Stimulated activated CD8-positive, alpha-beta memory T cell treated with anti-CD3 and anti-CD28 coated beads, Interleukin-7, amount 100 ng/mL, for 4 hours (primary cell): ENCODE measurements around the gene EXOC2.
"Not testable (repeated sequence)": the region's sequence is repeated elsewhere in the genome, so short reads cannot be mapped to it uniquely, and the experiment has no call there.

Experiments
- DNase-seq, 2 donors: peaks; one replicate each; pipeline ENCODE4 v3.0.0-alpha.2; 2020; ENCODE audit warnings: low read depth in 2 of 2

EXOC2 gene

DNA sequence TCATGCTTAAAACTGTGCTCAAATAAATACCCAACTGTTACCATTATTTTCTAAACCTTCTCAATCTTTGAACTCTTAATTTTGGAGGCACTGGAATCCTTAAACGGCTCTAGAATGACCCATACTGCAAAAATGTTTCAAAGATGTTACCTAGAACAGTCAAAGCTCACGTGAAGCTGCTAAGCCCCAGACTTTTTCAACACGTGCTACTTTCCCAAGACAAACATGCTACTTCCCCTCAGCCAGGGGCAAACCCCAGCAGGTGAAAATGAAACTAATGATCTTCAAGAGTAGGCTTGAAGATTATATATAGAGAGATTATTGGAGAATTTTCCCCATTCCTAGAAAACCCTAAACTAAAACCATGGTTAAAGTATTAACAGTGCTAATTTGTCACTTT is 64.2 kb downstream of the EXOC2 start:
- no peak for DNase-seq

- no peak for DNase-seq
Measured at GRCh38 chr6:626236-626635, 66.7 kb downstream of the EXOC2 start.

- no peak for DNase-seq
Measured at GRCh38 chr6:624979-625378, 68.0 kb downstream of the EXOC2 start.

GRCh38 chr6:622462-622861 is 70.5 kb downstream of the EXOC2 start:
- no peak for DNase-seq

- no peak for DNase-seq
Measured at GRCh38 chr6:621931-622330, 71.0 kb downstream of the EXOC2 start.

DNA sequence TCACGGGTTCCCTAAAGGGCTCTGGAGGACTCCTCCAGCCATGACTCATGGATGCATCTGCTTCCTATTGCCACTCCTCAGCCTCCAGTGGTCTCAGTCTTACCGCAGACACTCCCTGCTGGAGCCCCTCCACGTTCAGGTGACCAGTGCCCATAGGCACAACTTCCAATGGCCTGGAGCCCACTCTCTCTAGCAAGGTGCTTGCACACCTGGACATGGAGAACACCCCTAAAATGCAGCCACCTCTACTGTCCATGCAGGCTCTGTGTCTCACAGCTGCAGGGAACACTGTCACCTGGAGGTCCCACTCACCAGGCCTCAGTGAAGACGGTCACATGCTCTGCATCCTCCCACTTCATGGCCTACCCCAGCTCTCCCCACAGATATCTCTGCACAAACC is 72.0 kb downstream of the EXOC2 start:
- DNase-seq = no peak

DNA sequence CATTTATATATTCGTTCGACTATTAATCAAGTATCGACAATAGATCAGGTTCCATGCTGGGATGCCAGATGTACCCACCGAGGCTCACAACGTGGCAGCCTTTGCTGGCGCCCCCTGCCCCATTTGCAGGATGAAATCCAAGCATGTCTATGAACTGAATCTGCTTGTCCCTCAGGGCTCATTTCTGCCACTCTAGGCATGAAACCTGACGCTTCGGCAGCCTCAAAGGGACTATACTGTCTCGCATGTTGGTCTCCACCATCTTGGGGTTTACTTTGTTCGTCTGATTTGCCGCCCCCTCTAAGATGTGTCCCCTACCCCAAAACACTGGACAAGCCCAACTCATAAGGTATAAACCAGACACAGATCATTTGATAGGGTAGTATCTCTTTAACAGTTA is 72.8 kb downstream of the EXOC2 start:
- DNase-seq = no peak

- no peak for DNase-seq
Measured at GRCh38 chr6:617456-618100, 75.4 kb downstream of the EXOC2 start.

GRCh38 chr6:613981-614380 is 79.0 kb downstream of the EXOC2 start:
- no peak for DNase-seq

GRCh38 chr6:611928-612327 is 81.0 kb downstream of the EXOC2 start:
- no peak for DNase-seq

GRCh38 chr6:610882-611281 is 82.1 kb downstream of the EXOC2 start:
- DNase-seq = no peak

DNA sequence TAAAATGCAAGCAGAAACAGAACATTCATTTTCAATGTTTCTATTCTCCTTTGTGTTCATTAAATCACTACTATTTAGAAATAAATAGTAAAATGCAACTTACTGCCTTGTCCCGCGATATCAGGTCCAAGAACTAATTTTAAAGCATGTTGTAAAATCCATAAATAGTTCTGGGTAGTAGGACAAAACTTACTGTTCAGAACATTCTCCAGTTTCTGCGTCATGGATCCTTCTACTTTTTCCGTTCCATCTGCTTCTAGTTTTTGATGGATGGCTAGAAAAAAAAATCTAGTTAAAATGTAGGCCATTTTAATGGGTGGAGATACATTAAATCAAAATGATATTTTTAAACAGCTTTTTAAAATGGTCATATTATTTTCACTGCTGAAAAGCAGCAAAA is 83.0 kb downstream of the EXOC2 start:
- DNase-seq = no peak

DNA sequence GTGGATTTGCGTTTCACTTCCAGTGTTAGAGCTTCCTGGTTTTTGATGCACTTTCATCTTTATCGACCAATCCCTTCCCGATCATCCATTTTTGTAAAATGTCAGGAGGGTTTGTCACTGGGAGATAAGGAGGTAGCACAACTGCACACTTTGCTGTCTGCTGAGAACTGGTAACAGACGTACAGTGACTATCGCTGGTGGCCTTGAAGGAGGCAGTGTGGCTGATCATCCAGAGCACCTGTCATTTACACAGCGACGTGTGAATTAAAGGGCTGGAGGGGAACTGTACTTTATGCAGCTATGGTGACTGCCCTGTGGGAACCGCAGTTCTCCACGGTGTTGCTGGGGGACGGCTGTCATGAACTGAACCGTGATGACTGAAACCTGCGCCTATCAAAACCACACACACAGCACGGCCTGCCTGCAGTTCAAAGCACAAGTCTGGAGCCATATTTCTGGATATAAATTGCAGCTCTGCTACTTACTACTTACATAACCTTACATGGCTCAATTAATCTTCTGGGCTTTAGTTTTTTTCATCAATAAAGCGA is 86.0 kb downstream of the EXOC2 start:
- no peak for DNase-seq

DNA sequence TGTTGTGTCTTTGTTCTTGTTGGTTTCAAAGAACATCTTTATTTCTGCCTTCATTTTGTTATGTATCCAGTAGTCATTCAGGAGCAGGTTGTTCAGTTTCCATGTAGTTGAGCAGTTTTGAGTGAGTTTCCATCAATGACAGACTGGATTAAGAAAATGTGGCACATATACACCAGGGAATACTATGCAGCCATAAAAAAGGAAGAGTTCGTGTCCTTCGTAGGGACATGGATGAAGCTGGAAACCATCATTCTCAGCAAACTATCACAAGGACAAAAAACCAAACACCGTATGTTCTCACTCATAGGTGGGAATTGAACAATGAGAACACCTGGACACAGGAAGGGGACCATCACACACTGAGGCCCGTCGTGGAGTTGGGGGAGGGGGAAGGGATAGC is 87.0 kb downstream of the EXOC2 start:
- not testable (repeated sequence) for DNase-seq

- DNase-seq = no peak
Measured at GRCh38 chr6:604579-604978, 88.4 kb downstream of the EXOC2 start.

DNA sequence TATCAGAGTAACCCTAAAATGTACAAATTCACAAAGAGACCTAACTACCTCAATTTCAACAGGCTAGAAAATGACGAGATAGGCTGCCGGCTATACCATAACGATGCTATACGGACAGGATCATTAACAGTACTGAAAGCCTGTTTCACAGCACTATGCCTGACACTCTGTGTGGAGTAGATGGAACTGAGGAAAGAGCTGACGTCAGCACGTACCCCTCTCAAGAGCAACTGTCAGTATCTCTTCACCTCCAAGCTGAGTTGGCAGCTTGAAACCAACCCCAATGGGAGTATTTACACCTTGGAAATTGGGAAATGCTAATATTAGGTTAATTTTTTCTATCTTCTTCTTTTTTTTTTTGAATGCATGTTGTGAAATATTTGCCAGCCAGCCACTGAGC is 89.7 kb downstream of the EXOC2 start:
- DNase-seq = no peak

DNA sequence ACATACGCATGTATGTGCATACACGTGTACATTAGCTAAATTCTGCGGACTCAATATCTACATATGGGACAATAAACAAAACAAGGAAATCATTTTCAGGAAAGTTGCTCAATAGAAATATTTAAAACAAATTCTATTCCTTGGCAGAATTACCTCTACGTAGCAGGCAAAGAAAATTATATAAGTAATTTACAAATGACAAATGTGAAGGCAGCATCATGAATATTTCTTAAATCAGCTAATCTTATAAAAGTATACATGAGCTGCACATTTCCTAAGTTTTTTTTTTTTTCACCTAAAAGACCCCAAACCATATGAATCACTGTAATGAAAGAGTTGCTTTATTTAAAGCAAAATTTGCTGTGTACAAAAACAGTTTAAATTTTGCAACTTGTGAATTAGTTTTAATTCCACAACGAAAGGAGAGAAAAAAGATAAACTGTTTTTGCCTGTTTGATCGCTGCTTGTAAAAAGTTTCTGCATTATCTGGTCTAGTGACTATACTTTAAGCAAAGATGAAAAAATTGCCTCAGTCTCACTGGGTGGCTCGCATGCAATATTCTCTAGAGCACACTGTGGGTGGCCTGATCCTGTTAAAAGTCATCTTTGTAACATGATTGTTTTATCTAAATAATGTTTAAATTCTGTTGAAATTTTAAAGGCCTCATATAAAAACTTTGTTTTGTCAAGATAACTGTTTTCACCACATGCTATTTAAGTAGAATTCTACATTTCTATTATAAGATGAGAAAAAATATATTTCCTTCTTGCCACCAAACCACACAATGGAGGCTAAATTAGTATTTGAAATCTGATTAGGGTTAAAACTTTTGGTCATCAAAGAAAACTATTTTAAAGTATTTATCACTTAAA is 93.1 kb downstream of the EXOC2 start:
- DNase-seq = no peak

- DNase-seq = no peak
Measured at GRCh38 chr6:593907-594212, 99.1 kb downstream of the EXOC2 start.

DNA sequence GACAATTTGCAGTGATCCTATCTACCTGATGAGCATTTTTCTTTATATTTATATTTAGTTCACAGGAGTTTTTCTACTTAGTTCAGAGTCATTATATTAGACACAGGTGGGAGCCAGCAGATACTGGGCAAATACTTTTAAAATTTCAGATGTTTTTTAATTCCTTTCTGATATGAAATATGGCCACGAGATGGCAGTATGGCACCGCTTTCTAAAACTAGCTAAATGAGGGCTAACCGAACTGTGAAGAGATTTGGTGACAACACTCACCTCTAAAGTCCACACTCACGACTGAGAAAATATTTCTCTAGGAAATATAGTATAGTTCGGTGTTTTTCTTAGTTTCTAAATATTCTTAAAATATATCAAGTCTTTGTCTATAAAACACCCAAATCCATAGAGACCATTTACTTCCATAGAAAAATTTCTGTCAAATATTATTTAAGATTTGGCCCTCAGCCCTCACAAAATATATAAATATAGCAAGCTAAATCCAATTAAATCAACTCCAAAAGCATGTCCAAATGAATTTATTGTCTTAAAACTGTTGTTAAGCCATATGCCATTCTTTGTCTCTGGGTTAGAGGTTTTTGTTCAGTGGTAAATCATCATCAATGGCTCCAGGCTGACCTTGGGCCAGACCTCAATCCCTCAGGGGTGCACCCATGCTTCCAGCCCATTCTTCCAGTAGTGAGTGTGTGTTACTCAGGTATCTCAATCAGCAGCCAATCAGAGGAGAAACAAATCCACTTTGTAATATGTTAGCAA is 99.6 kb downstream of the EXOC2 start:
- peak; percentile 16 to 52 for DNase-seq

DNA sequence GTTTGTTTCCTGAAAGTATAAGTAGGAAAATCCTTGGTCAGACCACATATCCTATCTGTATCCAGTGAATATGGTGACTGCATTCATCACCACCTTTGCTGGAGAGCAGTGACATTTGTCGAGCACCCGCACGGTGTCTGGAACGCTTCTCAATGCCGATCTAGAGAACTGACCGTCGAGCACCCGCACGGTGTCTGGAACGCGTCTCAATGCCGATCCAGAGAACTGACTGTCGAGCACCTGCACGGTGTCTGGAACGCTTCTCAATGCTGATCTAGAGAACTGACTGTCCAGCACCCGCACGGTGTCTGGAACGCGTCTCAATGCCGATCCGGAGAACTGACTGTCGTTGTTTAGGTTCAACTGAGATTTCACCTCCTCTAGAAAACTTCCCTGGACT is 103.8 kb downstream of the EXOC2 start:
- DNase-seq = no peak

DNA sequence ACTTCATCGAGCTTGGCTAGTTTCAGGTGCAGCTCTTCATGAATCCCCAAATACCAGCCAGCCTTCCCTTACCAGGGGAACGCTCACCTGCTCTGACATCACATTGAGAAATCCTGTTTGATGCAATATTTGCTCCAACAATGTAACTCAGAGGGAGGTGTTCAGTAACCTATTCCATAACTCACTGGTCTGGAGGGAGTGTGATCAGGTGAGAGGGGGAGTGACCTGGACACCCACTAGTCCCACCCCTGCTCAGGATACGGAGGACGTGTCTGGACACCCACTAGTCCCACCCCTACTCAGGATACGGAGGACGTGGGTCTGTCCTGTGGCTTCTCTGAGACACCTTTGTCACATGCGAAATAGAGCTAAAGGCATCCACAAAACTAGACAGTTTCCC is 106.4 kb downstream of the EXOC2 start:
- no peak for DNase-seq

DNA sequence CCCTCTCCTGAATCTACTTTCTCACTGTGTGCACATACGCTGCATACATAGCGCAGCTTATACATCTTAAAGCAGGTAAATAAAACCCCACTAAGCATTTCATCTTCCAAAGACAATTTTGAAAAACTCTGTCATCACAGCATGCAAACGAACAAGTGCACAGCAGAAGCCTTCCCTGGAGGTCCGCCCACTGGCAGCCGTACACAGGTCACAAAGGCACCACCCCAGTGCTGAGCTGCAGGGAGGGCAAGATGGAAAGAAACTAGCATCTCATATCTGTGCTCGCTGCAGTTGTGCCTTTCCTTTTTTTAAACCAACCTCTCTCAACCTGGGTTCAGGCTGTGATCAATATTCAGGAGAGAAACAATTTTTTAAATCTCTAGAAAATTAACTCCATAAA is 109.3 kb downstream of the EXOC2 start:
- DNase-seq = no peak

- no peak for DNase-seq
Measured at GRCh38 chr6:583116-583515, 109.8 kb downstream of the EXOC2 start.
